Neural cell (in vitro differentiated cells): Measurements from ENCODE around the gene ZCCHC2. TPM values are rescaled to one million over a fixed set of nuclear protein-coding genes. Genes with fewer than 3 reads are reported as not detected.

Experiments
- H2AFZ ChIP-seq: fragments of 200-600, 300-800 bp; sonication (generic), shearing (Covaris generic); 2 replicates; pipeline ENCODE4 v1.6.0; 2014; ENCODE audit warnings: low read depth, mild to moderate bottlenecking, antibody characterized with exemption, low read length, moderate library complexity
- H3F3A ChIP-seq: fragments of 200-600 bp; shearing (Covaris generic); 2 replicates; pipeline ENCODE4 v1.6.1; 2016; ENCODE audit warnings: mild to moderate bottlenecking, moderate library complexity, mixed read lengths, antibody characterized with exemption, low read length; ENCODE audit not compliant: insufficient read depth, poor library complexity, severe bottlenecking
- H3K27ac ChIP-seq: fragments of 200-600, 300-800 bp; sonication (generic), shearing (Covaris generic); 2 replicates; pipeline ENCODE4 v1.5.1; 2014; ENCODE audit warnings: mild to moderate bottlenecking, low read length, moderate library complexity
- H3K27me3 ChIP-seq: fragments of 300-800, 200-600 bp; sonication (generic), shearing (Covaris generic); 2 replicates; pipeline ENCODE4 v1.6.0; 2014; ENCODE audit warnings: mild to moderate bottlenecking, low read depth, low read length, moderate library complexity; ENCODE audit not compliant: insufficient read depth
- H3K36me3 ChIP-seq: fragments of 300-800, 200-600 bp; sonication (generic), shearing (Covaris generic); 2 replicates; pipeline ENCODE4 v1.5.1; 2014; ENCODE audit warnings: mild to moderate bottlenecking, antibody characterized with exemption, low read length, moderate library complexity; ENCODE audit not compliant: insufficient read depth
- H3K4me2 ChIP-seq: fragments of 300-800, 200-600 bp; sonication (generic), shearing (Covaris generic); 2 replicates; pipeline ENCODE4 v1.6.0; 2014; ENCODE audit warnings: mild to moderate bottlenecking, low read length
- H3K4me3 ChIP-seq: fragments of 300-800, 200-600 bp; sonication (generic), shearing (Covaris generic); 2 replicates; pipeline ENCODE4 v1.5.1; 2014; ENCODE audit warnings: mild to moderate bottlenecking, low read length, moderate library complexity
- H3K79me2 ChIP-seq: fragments of 200-600 bp; shearing (Covaris generic); replicated peaks from 2 replicates; pipeline ENCODE4 v1.6.0; 2014; ENCODE audit warnings: mild to moderate bottlenecking, low read length, moderate library complexity; ENCODE audit not compliant: insufficient read depth
- H3K9ac ChIP-seq: fragments of 300-800, 200-600 bp; sonication (generic), shearing (Covaris generic); 2 replicates; pipeline ENCODE4 v1.6.1; 2016; ENCODE audit warnings: mild to moderate bottlenecking, low read length, mixed read lengths
- H3K9me2 ChIP-seq: fragments of 200-600 bp; shearing (Covaris generic); 2 replicates; pipeline ENCODE4 v1.6.1; 2016; ENCODE audit warnings: mild to moderate bottlenecking, low read length, mixed read lengths; ENCODE audit not compliant: insufficient read depth
- H3K9me3 ChIP-seq: fragments of 200-600, 300-800 bp; sonication (generic), shearing (Covaris generic); 2 replicates; pipeline ENCODE4 v1.6.1; 2016; ENCODE audit warnings: mild to moderate bottlenecking, mixed run types, low read length, moderate library complexity, mixed read lengths
- H4K20me1 ChIP-seq: fragments of 200-600 bp; shearing (Covaris generic); 2 replicates; pipeline ENCODE4 v1.6.1; 2016; ENCODE audit warnings: mild to moderate bottlenecking, mixed run types; ENCODE audit not compliant: insufficient read depth
- CTCF ChIP-seq: fragments of 450-650 bp; IDR thresholded peaks from 2 replicates; pipeline ENCODE4 v1.5.1; 2014; ENCODE audit warnings: antibody characterized with exemption, mild to moderate bottlenecking, moderate library complexity; ENCODE audit not compliant: poor library complexity, severe bottlenecking
- EP300 ChIP-seq: fragments of 450-650 bp; conservative IDR thresholded peaks from 2 replicates; pipeline ENCODE4 v1.6.1; 2014; ENCODE audit warnings: antibody characterized with exemption, mild to moderate bottlenecking, moderate library complexity; ENCODE audit not compliant: poor library complexity, severe bottlenecking
- EZH2 ChIP-seq: fragments of 200-600, 300-800 bp; shearing (Covaris generic), sonication (generic); IDR thresholded peaks from 2 replicates; pipeline ENCODE4 v1.6.1; 2014; ENCODE audit warnings: antibody characterized with exemption, low read length, borderline replicate concordance, mild to moderate bottlenecking; ENCODE audit not compliant: insufficient read depth, poor library complexity, severe bottlenecking
- MXI1 ChIP-seq: fragments of 450-650 bp; conservative IDR thresholded peaks from 2 replicates; pipeline ENCODE4 v1.6.1; 2014; ENCODE audit warnings: antibody characterized with exemption, mild to moderate bottlenecking; ENCODE audit not compliant: poor library complexity, severe bottlenecking
- POLR2AphosphoS5 ChIP-seq: IDR thresholded peaks from 2 replicates; pipeline ENCODE4 v1.6.1; 2012
- RAD21 ChIP-seq: fragments of 450-650 bp; conservative IDR thresholded peaks from 2 replicates; pipeline ENCODE4 v1.6.1; 2014; ENCODE audit warnings: antibody characterized with exemption, mild to moderate bottlenecking, moderate library complexity
- REST ChIP-seq: IDR thresholded peaks from 2 replicates; pipeline ENCODE4 v1.6.1; 2012; ENCODE audit warnings: borderline replicate concordance
- SMC3 ChIP-seq: fragments of 450-650 bp; conservative IDR thresholded peaks from 2 replicates; pipeline ENCODE4 v1.6.1; 2014; ENCODE audit warnings: antibody characterized with exemption, mild to moderate bottlenecking, moderate library complexity; ENCODE audit not compliant: poor library complexity
- TAF1 ChIP-seq: IDR thresholded peaks from 2 replicates; pipeline ENCODE4 v1.6.1; 2012; ENCODE audit warnings: low read depth
- polyA plus RNA-seq: library from polyadenylated mRNA; depleted of rRNA; stranded (reverse); fragments of >200 nt; gene quantifications from 2 replicates; pipeline ENCODE4 v1.2.3, GENCODE V29; 2014

Gene ZCCHC2
- polyA plus RNA-seq, 1 donor from 2014 or later = 3.8 TPM

- Histone ChIP-seq H3K4me3 (no peak overlapping the region), H3K36me3 (no peaks in the 10 kb centered on the region), H3K9ac (no peak overlapping the region), H3K27me3 (no peaks in the 10 kb centered on the region), H3K4me2 (no peak overlapping the region), H3K9me2 (no peaks in the 10 kb centered on the region), H3K79me2 (no peaks in the 10 kb centered on the region), H4K20me1 (no peaks in the 10 kb centered on the region), H3K27ac (no peak overlapping the region), H2AFZ (no peak overlapping the region), H3K9me3 (no peaks in the 10 kb centered on the region), H3F3A (no peaks in the 10 kb centered on the region)
- TF ChIP-seq MXI1 (no peak), EP300 (no peak), POLR2AphosphoS5 (no peak), CTCF (no peak), TAF1 (no peak), REST (no peak), EZH2 (no peak), SMC3 (no peak), RAD21 (no peak)
Observed at GRCh38 chr18:62509779-62510178, 13.0 kb upstream of the ZCCHC2 start.

- Histone ChIP-seq H2AFZ (no peak overlapping the region), H3K4me3 (no peak overlapping the region), H3K27me3 (no peaks in the 10 kb centered on the region), H3K9me2 (no peaks in the 10 kb centered on the region), H3K79me2 (no peaks in the 10 kb centered on the region), H3K36me3 (no peaks in the 10 kb centered on the region), H3K27ac (no peak overlapping the region), H3F3A (no peaks in the 10 kb centered on the region), H4K20me1 (no peaks in the 10 kb centered on the region), H3K4me2 (no peak overlapping the region), H3K9ac (no peak overlapping the region), H3K9me3 (no peaks in the 10 kb centered on the region)
- TF ChIP-seq RAD21 (no peak), MXI1 (no peak), SMC3 (no peak), EP300 (no peak), CTCF (no peak), TAF1 (no peak), REST (no peak), EZH2 (no peak), POLR2AphosphoS5 (no peak)
Observed at GRCh38 chr18:62510789-62511188, 12.0 kb upstream of the ZCCHC2 start.
